ENCODE measurements around the gene ALK.

Gene ALK

DNA sequence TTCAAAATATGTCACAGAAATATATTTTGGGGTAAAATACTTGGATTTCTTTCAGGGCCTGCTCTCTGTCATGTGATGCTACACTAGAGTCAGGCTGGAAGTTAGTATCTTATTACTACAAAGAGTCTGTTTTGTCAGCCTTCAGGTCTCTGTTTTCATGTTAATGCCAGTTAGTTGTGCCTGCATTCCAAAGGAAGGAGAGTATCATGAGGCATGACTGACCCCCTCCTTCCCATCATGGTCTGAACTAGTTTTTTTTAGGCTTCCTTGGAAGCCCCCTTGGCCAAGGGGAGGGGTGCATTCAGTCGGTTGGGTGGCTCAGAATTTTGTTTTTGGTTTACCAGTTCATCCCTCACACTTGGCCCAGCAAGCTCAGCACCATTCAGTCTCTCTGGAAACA, 318.0 kb downstream of the ALK start:
- FAIRE-seq, result no peak

DNA sequence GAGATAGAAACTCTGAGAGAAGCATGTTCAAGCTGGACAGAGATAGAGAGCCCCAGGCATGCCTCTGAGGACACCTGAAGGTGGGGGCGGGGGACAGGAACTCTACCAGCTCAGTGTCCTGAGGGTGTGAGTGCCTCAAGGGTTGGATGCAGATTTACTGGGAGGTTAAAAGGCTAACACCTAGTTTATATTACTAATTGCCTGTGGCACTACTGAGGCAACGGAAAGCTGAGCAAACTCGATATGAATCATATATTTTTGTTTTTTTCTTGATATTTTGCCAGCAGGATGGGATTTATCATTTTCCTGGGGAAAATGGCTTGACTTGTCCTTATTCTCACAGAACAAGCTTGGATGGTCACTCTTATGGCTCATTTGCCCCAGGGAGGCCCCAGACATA, 319.5 kb downstream of the ALK start:
- FAIRE-seq, result no peak

DNA sequence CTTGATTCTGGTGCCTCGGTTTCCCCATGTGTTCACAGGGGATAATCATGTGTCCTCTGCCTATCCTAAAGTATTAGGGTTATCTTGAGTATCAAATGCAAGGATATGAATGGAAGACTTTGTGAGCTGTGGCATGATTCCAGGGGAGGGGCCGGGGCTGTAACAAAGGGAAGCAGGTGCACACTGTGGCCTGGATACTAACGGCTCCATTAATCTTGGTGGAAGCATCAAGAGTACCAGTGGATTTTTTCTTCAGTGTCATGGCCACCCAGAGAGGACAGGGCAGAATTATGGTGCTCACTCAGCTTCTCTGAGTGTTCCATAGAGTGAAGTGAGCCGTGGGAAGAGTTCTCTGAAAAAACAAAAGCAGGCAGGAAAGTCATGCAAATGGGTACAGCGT, 320.1 kb downstream of the ALK start:
- no peak for FAIRE-seq

DNA sequence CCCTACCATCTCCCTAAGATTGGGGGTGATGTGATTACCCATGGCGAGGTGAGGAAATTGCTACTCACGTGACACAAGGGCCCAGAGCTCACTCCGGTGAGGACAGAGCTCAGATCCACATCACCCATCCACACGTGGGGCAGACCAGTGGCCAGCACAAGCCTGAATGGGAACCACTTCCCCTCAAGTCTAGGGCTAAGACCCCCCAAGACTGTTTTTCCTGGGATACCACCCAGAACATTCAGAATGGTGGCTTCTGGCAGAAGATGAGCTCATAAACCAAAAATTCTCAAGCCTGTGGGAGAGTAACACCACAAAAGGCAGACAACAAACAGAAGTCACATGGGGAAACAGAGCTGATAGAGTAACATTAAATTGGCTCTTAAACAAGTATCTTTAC, 321.4 kb downstream of the ALK start:
- no peak for FAIRE-seq

DNA sequence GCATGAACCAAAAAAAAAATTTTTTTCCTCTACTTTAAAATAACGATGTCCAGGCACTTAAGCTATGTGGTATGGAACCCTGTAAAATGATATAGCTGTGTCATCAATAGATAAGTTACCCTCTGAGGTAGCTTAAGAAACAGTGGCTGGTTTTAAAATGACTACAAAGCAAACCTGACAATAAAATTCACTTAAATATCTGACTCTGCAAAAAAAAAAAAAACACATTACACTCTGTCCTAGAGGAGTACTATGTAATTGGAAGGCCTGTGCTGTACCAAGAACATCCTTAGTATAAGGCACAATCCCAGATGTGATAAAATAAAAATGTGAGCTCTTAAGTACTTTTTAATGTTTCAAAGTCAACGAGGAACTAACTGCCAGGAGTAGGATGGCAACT, 322.4 kb downstream of the ALK start:
- no peak for FAIRE-seq

DNA sequence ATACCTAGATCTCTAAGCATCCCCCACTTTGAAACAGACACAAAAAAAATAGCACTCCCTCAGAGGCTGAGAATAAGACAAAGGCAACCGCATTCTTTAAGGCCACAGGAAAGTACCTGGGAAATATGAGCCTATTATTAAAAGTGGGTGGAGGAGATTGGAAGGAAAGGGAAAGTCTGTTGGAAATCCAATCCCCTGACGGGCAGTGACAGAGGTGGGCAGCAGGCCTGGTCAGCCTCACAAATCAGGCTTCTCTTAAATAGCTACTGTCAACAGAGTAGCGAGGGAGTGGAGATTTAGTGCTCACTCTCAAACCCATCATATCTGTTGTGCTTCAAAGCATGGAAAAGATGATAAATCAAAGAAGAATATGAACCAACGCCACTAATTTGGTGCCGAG, 324.4 kb downstream of the ALK start:
- no peak for FAIRE-seq

DNA sequence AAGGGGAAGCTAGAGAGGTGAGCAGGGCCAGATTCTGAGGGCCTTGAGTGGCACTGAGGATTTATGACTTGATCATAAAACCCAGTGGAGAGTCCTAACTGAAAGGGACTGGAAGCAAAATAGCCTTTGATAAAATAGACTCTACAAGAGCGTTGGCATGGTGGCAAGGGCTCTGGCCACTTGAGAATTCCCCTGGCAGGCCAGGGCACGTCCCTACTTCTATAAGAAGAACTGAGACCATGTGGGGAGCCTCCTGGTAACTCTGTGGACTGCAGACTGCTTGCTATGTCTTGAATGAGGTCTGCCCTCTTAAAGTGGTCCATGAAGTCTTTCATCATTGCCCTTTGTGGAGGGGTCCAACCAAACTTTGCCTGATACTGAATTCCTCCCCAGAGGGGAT, 324.8 kb downstream of the ALK start:
- no peak for FAIRE-seq

DNA sequence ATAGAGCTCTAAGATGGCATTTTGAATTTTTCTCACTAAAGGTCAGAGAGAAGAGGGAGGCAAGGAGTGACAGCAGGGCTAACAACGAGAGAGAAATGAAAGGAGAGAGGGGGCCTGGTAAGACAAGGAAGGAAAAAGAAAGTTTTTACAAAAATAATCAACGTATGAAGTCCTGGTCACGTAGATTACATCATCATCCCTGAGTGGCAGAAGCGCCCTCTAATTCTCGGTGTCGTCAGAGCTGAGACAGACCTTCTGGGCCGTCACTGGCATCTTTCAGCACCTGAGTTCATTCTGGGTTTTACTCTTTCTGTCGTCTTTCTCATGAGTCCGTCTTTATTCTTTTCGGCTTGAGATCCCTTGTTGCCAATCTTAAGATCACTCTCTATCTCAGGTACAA, 329.8 kb downstream of the ALK start:
- no peak for FAIRE-seq

DNA sequence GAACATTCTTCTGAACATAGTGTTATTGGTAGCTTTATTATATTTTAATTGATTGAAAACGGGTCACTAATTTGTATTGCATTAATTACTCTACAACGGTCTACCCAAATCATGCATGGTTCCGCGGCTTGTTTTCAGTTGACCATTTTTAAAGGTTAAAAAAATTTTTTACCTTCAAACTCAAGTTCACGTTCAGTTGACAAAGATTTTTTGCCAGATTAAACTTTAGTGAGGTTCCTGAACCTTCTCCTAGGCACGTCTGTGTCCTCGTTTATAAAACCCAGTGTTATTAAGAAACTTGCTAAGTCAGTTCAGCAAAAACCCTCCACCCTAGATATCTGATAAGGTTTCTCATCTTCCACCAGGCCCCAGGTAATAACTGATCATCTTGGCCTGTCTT, 331.2 kb downstream of the ALK start:
- FAIRE-seq, result no peak

DNA sequence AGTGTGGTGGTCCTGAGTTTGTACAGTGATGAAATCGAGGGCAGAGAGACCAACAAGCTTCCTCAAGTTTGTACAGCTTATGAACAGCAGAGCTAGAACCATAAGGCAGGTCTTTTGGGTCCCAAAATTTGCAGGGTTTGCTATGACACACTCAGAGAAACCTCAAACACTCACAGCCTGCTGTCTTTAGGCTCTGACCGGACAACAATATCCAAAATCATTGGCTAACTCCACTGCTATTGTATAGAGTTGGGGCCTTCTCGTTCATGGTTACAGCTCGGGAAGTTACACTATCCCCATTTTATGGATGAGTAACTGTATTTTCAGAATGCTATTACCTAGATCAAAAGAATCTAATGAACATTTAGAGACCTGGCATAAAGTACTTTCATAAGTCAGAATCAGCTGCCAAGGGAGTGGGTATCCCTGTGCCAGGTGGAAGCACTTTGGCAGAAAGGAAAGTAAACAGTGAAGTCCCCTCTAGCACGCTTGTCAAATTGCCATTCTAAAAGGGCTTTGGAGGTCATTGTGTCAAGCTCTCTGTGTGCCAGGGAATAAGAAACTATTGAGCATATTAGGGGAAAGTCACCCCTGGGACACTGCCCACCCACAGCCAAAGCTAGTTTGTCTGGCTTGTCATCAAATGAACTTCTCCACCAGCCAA, 331.8 kb downstream of the ALK start:
- FAIRE-seq, result no peak

DNA sequence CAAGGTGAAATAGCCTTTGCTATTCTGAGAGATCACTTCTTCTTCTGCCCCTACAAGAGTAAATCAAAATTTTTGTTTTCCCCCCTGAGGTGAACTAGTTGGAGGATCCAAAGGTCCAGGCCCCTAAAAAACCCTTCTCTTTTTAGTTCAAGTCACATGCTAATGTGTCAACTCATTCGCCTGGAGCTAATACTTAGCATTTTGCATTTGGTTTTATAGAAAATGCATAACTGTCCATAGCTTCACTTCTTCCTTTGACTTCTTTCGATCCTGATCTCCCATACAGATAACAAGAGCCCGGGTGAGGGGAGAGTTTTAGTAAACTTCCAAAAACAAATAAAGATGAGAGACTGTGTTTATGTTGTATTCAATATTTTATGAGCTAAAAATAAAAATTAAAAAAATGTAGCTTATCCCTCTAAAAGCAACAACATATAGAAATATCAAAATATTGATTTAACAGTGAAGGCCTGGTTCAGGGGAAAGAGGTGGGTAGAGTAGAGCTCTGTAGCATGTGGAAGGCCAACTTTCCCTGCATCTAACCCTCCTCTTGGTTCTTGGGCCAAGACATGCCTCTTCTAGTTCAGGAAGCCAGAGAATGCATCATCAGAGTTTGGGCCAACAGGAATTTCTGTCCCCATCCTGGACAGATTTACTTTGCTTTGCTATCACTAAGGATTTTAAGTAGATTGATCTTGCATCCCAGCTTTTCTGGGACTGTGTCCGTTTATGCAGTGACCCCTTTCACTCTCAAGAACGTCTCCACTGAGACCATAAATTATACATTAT, 333.8 kb downstream of the ALK start:
- no peak for FAIRE-seq

DNA sequence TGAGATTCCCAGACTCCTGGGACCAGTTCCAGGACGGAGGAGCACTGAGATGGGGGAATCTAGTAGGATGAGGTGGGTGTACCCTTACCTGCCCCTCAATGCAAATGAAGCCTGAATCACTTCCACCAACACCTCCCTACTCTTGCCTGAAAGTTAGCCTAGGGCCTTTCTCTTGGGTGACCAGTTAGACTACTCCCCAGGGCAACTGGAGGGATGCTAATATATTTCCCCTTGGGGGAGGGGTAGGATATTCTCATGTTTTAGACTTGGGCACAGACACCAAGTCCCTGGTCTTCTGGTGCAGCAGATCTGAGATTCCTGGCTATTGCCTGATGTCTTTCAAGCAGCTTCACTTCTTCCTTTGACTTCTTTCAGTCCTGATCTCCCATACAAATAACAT, 334.5 kb downstream of the ALK start:
- no peak for FAIRE-seq

DNA sequence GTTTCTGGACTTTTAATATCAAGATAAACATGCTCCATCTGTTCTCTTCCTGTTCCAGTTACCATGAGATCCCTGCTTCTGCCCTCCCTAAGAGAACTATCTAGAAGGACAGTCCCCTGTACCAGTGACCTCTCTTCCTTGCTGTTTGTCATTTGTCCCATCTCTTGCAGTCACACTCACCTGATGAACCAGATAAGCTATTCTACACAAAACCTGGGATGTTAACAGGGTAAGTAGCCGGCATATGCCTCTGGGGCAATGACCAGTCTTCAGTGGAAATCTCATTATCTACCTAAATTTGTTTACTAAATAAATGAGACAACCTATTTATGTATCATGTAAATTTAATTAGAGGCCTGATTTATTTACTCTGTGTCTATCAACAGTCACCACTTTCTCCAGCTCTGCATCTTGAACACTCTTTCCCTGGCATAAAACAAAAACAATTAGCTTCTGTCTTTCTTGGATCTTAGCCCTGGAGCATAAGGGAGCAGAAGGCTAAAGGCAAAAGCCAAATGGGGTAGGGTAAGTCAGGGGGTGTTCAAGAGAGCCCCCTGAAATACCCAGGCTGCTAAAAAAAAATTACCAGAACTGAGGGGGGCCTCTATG, 337.7 kb downstream of the ALK start:
- FAIRE-seq, result no peak

DNA sequence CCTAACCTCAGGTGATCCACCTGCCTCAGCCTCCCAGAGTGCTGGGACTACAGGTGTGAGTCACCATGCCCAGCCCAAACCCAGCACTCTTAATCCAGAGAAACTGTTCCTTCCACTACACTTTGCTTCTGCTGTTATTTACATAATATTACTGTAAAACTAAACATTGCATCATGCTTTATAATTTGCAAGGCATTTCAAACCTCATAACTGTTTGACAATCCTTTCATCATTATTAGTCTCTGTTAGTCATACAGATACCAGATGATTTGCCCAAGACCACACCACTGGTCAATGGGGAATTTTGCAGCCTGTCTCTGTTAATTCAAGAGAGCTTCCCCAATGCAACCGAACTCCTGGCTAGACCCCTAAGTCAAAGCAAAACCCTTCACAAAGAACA, 338.3 kb downstream of the ALK start:
- no peak for FAIRE-seq

DNA sequence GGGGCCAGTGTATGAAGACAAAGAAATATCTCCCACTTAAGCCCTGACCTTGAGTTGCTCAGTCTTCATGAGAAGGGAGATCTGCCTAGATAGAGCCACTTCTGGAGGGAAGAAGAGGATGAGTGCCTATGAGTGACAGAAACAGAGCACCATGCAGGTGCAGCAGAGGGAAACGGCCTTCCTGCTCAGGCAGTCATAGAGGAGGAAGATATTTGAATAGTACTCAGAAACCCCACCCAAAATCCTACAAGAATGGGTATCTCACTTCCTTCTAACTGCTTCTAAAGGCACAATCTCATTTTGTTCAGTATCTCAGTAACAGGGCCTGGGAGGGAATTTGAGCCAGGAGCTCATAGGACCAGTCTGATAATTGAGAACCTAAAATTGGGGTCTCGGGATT, 339.3 kb downstream of the ALK start:
- FAIRE-seq, result no peak

DNA sequence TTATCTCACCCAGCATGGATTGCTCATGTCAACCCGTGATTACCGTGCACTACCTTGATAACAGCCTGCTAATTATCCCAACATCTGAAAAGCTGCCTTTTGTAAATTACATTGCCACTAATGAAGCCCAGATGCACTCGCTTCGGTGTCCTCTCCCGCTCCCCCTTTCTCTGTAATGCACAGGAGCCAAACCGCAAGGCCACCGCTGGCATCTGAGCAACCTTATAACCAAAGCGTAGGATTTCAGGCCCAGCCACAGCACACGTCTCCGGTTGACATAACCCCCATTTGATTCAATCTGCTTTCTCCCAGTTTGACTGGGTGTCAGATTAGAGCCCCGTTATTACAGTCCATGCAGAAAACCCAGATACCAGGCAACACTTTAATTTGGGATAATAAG, 341.2 kb downstream of the ALK start:
- no peak for FAIRE-seq

DNA sequence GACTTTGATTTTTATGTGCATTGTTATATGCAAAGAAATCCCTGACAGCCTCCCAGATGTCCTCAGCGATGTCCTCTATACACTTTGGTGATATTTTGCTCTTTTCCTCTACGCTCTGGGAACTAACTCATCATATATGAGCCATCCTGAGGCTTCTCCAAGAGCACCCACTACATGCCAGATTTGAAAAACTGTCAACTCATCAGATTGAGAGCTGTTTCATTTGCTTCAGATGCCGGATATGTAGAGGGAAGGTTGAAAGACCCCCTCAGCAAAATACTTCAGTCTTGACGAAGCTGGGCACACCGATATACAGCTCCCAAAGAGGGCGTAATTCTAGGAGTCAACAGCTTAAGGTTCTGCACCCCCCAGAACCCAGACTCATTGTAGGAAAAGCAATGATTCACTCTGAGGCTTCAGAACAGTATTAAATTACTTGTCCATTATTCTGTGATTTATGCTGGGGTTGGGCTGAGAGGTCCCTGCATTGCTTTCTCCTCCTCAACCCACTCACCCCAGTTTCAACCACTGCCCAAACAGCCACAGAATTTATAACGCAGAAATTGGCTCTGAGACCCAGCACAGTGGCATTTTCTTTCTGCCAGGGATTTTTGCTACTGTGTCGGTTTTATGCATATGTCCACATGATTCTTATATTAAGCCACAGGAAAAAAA, 341.8 kb downstream of the ALK start:
- no peak for FAIRE-seq

DNA sequence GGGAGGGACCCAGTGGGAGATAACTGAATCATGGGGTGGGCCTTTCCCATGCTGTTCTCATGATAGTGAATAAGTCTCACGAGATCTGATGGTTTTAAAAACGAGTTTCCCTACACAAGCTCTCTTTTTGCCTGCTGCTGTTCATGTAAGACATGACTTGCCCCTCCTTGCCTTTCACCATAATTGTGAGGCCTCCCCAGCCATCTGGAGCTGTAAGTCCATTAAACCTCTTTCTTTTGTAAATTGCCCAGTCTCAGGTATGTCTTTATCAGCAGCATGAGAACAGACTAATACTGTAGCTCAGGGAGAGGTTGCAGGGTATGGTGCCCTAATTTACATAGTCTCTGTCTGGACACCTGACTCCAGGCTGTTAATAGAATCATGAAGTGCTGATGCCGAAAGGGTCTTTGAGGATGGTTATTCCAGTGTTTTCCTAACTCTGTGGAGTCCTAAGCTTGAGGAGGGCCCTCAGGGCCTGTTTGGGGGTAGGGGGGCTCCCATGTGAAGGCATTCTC, 343.2 kb downstream of the ALK start:
- no peak for FAIRE-seq

DNA sequence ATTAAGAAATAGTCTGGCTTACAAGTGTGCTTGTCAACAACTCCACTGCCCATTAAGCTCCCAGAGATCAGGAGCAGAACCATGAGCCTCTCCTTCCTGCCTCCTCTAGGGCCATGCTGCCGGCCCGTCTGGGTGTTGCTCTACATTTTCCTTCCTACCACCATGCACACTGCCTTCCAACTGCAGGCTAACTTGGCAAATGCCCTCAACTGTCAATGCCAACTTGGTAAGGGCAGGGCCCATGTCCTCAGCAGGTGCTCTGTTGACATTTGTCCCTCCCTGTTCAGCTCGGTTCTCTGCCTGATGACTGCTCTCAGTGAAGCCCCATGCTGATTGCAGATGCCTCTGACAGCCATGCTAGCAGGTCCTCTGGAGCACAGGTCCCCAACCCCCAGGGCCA, 345.2 kb downstream of the ALK start:
- FAIRE-seq, result no peak

DNA sequence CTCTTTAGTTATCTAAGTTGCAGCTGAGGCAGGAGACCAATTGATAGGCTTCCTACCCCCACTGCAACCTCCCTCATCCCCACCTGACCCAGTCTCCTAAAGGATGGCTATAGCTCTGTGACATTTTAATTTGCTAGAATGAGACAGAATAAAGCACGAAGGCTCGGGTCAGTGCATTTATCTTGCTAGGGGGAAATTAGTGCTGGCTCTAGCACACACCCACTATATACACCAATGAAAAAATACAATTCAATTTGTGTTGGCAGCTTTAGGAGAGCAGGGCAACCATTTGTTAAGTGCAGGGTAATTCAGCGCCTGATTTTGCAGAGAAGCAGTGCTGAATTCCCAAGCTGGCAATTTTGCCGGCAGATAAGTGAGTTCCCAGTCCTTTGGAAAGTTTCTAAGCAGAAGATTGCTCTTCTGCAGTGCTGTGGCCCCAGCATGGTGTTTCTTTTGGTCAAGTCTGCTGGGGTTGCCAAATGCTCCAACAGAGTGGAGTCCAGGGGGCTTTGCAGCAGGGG, 346.0 kb downstream of the ALK start:
- no peak for FAIRE-seq

DNA sequence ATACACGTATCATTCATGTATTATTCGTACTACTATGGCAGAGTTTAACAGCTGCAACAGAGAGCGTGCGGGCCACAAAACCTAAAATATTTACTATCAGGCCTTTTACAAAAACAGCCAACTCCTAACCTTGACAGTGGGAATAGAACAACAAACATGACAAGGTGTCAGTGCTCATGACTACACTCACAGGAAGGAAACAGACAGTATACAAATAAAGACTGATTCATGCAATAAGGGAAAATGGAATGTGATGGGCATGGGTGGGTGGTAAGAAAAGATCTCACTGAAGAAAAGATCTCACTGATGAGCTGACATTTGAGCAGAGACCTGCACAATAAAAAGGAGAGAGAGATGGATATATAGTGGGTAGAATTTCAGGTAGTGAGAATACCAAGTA, 347.8 kb downstream of the ALK start:
- FAIRE-seq, result no peak

DNA sequence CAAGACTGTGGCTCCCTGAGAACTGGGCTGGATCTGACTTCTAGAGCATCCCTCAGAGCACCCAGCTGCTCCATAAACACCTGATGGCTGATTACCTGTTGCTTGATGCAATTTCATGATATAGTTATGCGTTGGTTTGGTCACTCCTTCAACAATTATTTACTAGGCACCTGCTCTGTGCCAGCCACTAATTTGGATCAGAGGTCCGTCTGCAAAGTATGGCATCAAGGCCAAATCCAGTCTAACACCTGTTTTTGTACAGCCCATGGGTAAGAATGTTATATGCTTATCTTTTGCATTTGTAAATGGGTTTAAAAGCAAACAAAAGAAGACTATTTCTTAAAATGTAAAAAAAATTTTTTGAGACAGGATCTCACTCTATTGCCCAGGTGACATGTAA, 348.2 kb downstream of the ALK start:
- FAIRE-seq, result no peak

DNA sequence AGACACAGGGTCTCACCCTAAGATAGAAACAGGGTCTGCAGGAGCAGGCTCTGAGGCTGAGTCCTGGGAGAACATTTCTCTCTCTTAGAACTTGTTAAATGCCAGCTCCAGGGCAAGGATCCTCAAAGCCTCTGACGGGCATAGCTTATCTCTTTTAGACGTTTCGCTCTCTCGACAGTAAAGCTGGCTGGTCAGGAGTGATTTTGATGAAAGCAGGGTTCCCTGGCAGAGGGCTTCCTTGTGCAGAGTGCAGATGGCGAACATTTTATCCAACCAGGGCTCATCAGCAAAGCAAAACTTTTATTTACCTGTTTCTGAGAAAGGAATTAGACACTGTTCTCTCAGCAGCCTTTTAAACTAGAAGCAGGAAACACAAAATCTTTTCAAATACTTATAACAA, 350.8 kb downstream of the ALK start:
- no peak for FAIRE-seq
